ENCODE measurements around the gene CDKN2AIP.

- TF ChIP-seq YY1 (IDR thresholded peaks at IDR 0.05; ENCODE audit: insufficient read depth, insufficient read length) (no peak), SUZ12 (IDR thresholded peaks at IDR 0.05; ENCODE audit: extremely low read depth, insufficient read depth, insufficient read length) (no peak), ZNF274 (IDR thresholded peaks at IDR 0.05; ENCODE audit: low read depth, low read length) (no peak)
Measured at GRCh38 chr4:183407635-183408464, 36.6 kb upstream of the CDKN2AIP start.

Data from NT2/D1 (cell line).